Osteocyte (in vitro differentiated cells): ENCODE data around the gene FBXO47. TPM values are rescaled to one million over a fixed set of nuclear protein-coding genes. Genes with fewer than 3 reads are reported as not detected.
"Not testable (repeated sequence)": the region's sequence is repeated elsewhere in the genome, so short reads cannot be mapped to it uniquely, and the experiment has no call there.

ENCODE experiments used
- DNase-seq: peaks from one replicate; pipeline ENCODE4 v3.0.0; 2021; ENCODE audit warnings: mixed read lengths; ENCODE audit not compliant: unreplicated experiment; ENCODE audit errors: extremely low spot score
- H3K27ac Mint-ChIP-seq: one replicate; pipeline ENCODE4 v1.8.0; 2021; ENCODE audit warnings: mild to moderate bottlenecking, mixed read lengths; ENCODE audit not compliant: unreplicated experiment
- H3K27me3 Mint-ChIP-seq: one replicate; pipeline ENCODE4 v1.8.0; 2021; ENCODE audit warnings: mixed read lengths; ENCODE audit not compliant: unreplicated experiment
- H3K36me3 Mint-ChIP-seq: one replicate; pipeline ENCODE4 v1.8.0; 2021; ENCODE audit warnings: mixed read lengths; ENCODE audit not compliant: unreplicated experiment
- H3K4me1 Mint-ChIP-seq: one replicate; pipeline ENCODE4 v1.8.0; 2021; ENCODE audit warnings: mixed read lengths; ENCODE audit not compliant: unreplicated experiment
- H3K4me3 Mint-ChIP-seq: one replicate; pipeline ENCODE4 v1.8.0; 2021; ENCODE audit warnings: mild to moderate bottlenecking, moderate library complexity, mixed read lengths; ENCODE audit not compliant: unreplicated experiment
- H3K9me3 Mint-ChIP-seq: one replicate; pipeline ENCODE4 v1.8.0; 2021; ENCODE audit warnings: mixed read lengths; ENCODE audit not compliant: unreplicated experiment
- total RNA-seq: library from RNA; stranded (reverse); gene quantifications from 2 replicates; pipeline ENCODE4 v1.2.1, GENCODE V29; 2021
- TF ChIP-seq, protein P1 (sequence below): fragments of 200-600 bp; sonication (generic); IDR thresholded peaks from 2 replicates; pipeline ENCODE4 v1.5.0; 2021; ENCODE audit warnings: antibody characterized with exemption, mild to moderate bottlenecking, moderate library complexity

Gene FBXO47
- total RNA-seq, 1 donor from 2014 or later, result not detected

DNA sequence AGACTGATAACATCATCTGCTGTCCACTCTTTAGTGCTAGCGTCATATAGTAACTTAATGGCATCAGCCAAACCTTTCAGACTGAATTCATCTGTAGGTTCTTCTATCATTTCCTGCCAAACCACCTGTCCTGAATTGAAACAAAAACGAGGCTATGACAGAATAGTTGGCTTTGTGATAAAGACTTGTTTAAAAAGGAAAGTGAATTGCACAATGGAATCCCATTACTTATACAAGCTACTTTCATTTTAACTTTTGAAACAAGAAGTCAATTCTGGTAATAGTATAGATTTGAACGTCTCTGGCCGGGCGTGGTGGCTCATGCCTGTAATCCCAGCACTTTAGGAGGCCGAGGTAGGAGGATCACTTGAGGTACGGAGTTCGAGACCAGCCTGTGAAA, 23.6 kb downstream of the FBXO47 start:
- TF ChIP-seq, protein P1, sequence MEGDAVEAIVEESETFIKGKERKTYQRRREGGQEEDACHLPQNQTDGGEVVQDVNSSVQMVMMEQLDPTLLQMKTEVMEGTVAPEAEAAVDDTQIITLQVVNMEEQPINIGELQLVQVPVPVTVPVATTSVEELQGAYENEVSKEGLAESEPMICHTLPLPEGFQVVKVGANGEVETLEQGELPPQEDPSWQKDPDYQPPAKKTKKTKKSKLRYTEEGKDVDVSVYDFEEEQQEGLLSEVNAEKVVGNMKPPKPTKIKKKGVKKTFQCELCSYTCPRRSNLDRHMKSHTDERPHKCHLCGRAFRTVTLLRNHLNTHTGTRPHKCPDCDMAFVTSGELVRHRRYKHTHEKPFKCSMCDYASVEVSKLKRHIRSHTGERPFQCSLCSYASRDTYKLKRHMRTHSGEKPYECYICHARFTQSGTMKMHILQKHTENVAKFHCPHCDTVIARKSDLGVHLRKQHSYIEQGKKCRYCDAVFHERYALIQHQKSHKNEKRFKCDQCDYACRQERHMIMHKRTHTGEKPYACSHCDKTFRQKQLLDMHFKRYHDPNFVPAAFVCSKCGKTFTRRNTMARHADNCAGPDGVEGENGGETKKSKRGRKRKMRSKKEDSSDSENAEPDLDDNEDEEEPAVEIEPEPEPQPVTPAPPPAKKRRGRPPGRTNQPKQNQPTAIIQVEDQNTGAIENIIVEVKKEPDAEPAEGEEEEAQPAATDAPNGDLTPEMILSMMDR, result no peak
- no peaks in the 10 kb centered on the region for H3K4me1 Mint-ChIP-seq
- no peak overlapping the region for H3K27ac Mint-ChIP-seq
- no peaks in the 10 kb centered on the region for H3K36me3 Mint-ChIP-seq
- no peak for DNase-seq
- no peaks in the 10 kb centered on the region for H3K9me3 Mint-ChIP-seq
- H3K4me3 Mint-ChIP-seq, result no peak overlapping the region
- no peaks in the 10 kb centered on the region for H3K27me3 Mint-ChIP-seq

DNA sequence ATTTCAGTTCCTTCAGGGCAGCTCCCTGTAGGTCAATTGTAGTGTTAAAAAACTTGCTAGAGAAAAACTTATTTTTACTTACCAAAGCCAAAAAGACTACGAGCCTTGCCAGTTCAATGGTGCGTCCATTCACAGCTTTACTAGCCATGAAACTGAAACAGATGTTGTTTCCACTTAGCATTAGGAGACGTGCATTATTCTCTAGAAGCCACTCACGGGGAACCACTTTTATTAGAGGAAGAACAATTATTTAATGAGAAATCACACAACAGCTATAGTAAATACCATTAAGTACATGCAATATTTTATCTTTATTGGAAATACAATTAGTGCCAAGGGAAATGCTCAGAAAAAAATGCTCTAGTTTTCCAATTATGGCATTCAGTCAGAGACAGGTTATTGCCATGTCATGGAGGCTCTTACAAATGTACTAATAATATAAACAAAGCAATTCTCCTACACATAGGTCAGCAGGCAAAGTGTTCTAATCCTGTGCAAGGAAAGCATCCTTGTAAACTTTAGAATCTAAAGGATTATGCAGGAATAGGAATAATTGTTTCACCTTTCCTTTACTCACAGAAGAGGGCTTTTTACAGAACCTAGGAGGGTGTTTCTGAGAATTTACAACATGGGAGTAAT, 24.4 kb downstream of the FBXO47 start:
- Mint-ChIP-seq H3K27me3 (no peaks in the 10 kb centered on the region), H3K9me3 (no peaks in the 10 kb centered on the region), H3K4me3 (no peak overlapping the region), H3K4me1 (no peaks in the 10 kb centered on the region), H3K36me3 (no peaks in the 10 kb centered on the region), H3K27ac (no peak overlapping the region)
- no peak for DNase-seq
- TF ChIP-seq, protein P1, result no peak

DNA sequence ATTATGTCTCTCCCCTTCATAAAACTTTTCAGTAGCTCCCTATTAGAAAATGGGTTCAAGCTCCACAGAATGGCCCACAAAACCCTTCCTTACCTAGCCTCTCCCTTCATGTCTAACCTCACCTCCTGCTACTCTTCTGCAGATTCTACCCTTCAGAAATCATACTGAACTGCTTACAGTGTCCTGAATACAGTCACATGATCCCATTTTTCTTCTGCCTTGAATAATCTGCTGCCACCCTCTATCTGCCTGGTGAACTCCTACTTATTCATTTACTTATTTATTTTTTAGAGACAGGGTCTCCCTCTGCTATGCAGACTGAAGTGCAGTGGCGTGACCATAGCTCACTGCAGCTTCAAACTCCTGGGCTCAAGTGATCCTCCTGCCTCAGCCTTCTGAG, 26.8 kb downstream of the FBXO47 start:
- Mint-ChIP-seq H3K36me3 (no peaks in the 10 kb centered on the region), H3K27me3 (no peaks in the 10 kb centered on the region), H3K27ac (no peak overlapping the region), H3K4me3 (no peak overlapping the region), H3K4me1 (no peaks in the 10 kb centered on the region), H3K9me3 (no peaks in the 10 kb centered on the region)
- TF ChIP-seq, protein P1, result no peak
- peak; percentile 25 for DNase-seq

DNA sequence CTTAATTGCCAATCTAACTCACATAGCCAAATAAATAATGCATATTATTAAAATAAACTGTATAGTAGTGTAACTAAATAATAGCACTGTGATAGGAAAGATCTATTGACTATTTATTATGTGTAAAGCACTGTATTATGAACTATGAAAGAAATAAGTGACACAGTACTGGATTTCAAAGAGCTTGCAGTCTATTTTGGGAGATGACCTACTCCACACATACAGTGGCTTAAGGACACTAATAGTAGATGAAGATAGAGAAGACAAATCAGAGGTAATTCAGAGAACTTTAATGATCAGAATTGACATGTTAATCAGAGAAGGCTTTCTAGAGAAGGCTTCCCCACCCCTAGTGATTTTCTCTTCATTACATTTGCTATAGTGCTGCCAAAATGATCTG, 27.2 kb downstream of the FBXO47 start:
- Mint-ChIP-seq H3K27ac (no peak overlapping the region), H3K4me3 (no peak overlapping the region), H3K27me3 (no peaks in the 10 kb centered on the region), H3K9me3 (no peaks in the 10 kb centered on the region), H3K36me3 (no peaks in the 10 kb centered on the region), H3K4me1 (no peaks in the 10 kb centered on the region)
- TF ChIP-seq, protein P1, result no peak
- no peak for DNase-seq

DNA sequence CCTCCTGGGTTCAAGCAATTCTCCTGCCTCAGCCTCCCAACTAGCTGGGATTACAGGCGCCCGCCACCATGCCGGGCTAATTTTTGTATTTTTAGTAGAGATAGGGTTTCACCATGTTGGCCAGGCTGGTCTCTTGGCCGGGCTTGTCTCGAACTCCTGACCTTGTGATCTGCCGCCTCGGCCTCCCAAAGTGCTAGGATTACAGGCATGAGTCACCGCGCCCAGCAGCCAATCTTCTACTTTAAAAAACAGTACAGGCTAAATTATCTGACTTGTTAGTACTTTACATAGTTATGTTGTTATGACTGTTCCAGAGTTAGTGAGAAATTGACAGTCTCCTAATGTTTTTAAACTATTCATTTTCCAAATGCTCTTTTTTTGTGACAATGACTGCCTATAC, 33.2 kb downstream of the FBXO47 start:
- not testable (repeated sequence) for H3K36me3 Mint-ChIP-seq, H3K9me3 Mint-ChIP-seq, H3K27ac Mint-ChIP-seq, H3K4me3 Mint-ChIP-seq, H3K27me3 Mint-ChIP-seq
- DNase-seq, result peak; percentile 42
- H3K4me1 Mint-ChIP-seq, result peaks cover 14% of the 10 kb centered on the region

DNA sequence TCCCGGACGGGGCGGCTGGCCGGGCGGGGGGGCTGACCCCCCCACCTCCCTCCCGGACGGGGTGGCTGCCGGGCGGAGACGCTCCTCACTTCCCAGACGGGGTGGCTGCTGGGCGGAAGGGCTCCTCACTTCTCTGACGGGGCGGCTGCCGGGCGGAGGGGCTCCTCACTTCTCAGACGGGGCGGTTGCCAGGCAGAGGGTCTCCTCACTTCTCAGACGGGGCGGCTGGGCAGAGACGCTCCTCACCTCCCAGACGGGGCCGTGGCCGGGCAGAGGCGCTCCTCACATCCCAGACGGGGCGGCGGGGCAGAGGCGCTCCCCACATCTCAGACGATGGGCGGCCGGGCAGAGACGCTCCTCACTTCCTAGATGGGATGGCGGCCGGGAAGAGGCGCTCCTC, 36.4 kb downstream of the FBXO47 start:
- not testable (repeated sequence) for H3K4me3 Mint-ChIP-seq, H3K36me3 Mint-ChIP-seq, H3K27me3 Mint-ChIP-seq, H3K9me3 Mint-ChIP-seq, H3K27ac Mint-ChIP-seq
- peak; percentile 48 for DNase-seq
- H3K4me1 Mint-ChIP-seq, result peaks cover 14% of the 10 kb centered on the region
